Ishikawa (cell line): ENCODE data around the gene RNF39.

ENCODE experiments used
- CEBPB ChIP-seq: IDR thresholded peaks from 2 replicates; pipeline ENCODE4 v1.6.1; 2012
- CREB1 ChIP-seq: IDR thresholded peaks from 2 replicates; pipeline ENCODE4 v1.6.1; 2012; ENCODE audit warnings: low read depth
- EGR1 ChIP-seq: IDR thresholded peaks from 2 replicates; pipeline ENCODE4 v1.6.1; 2012
- EP300 ChIP-seq: IDR thresholded peaks from 2 replicates; pipeline ENCODE4 v1.6.1; 2012; ENCODE audit warnings: borderline replicate concordance
- FOXM1 ChIP-seq: IDR thresholded peaks from 2 replicates; pipeline ENCODE4 v1.6.1; 2012; ENCODE audit warnings: low read depth, borderline replicate concordance
- NFIC ChIP-seq: IDR thresholded peaks from 2 replicates; pipeline ENCODE4 v1.6.1; 2012
- RAD21 ChIP-seq: IDR thresholded peaks from 2 replicates; pipeline ENCODE4 v1.6.1; 2012; ENCODE audit warnings: low read depth
- TAF1 ChIP-seq: IDR thresholded peaks from 2 replicates; pipeline ENCODE4 v1.6.1; 2012; ENCODE audit warnings: low read depth, mild to moderate bottlenecking
- TCF12 ChIP-seq: IDR thresholded peaks from 2 replicates; pipeline ENCODE4 v1.6.1; 2012; ENCODE audit warnings: low read depth
- TEAD4 ChIP-seq: IDR thresholded peaks from 2 replicates; pipeline ENCODE4 v1.6.1; 2012
- YY1 ChIP-seq: IDR thresholded peaks from 2 replicates; pipeline ENCODE4 v1.6.1; 2012; ENCODE audit warnings: low read depth
- ZBTB7A ChIP-seq: IDR thresholded peaks from 2 replicates; pipeline ENCODE4 v1.6.1; 2012; ENCODE audit warnings: low read depth
- TF ChIP-seq, protein P1 (sequence below): IDR thresholded peaks from 2 replicates; pipeline ENCODE4 v1.6.1; 2012; ENCODE audit warnings: low read depth, mild to moderate bottlenecking
- TF ChIP-seq, protein P2 (sequence below): IDR thresholded peaks from 2 replicates; pipeline ENCODE4 v1.6.1; 2012
- TF ChIP-seq, protein P3 (sequence below): IDR thresholded peaks from 2 replicates; pipeline ENCODE4 v1.6.1; 2012

RNF39 gene

DNA sequence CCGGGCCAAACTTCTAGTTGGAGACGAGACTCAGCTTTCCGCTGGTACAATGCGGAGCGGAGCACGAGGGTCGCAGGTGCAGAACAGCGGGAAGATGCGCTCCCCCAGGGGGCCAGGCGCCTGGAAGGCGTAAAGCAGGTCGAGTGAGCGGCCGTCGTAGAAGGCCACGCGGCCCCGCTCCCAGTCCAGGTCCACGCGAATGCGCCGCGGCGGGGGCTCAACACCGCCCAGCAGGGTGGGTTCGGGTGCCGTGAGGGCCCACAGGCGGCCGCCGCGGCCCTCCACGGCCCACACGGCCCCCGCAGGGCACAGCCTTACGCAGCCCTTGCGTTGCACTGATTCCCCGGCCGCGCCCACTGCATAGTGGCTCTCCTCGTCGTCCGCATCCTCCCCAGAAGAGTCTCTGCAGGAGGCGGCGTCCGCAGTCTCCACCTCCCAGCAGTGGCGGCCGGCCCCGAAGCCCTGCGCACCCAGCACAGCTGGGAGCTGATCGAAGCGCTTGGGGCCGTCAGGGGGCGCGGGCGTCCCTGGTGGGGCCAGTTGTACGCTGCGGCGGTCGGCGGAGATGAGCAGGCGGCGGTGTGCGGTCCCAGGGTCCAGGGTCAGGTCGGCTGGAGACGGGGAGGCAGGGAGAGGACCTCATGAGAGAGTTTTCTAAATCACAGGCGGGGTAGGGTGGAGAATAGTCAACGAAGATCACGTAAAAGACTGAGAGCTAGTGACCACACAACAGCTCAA, 4.3 kb downstream of the RNF39 start:
- TF ChIP-seq RAD21 (no peak), YY1 (no peak), TEAD4 (no peak), CEBPB (no peak), EGR1 (no peak), ZBTB7A (no peak), CREB1 (no peak), TAF1 (no peak), FOXM1 (no peak), EP300 (no peak), TCF12 (no peak), NFIC (no peak)
- TF ChIP-seq, protein P1, sequence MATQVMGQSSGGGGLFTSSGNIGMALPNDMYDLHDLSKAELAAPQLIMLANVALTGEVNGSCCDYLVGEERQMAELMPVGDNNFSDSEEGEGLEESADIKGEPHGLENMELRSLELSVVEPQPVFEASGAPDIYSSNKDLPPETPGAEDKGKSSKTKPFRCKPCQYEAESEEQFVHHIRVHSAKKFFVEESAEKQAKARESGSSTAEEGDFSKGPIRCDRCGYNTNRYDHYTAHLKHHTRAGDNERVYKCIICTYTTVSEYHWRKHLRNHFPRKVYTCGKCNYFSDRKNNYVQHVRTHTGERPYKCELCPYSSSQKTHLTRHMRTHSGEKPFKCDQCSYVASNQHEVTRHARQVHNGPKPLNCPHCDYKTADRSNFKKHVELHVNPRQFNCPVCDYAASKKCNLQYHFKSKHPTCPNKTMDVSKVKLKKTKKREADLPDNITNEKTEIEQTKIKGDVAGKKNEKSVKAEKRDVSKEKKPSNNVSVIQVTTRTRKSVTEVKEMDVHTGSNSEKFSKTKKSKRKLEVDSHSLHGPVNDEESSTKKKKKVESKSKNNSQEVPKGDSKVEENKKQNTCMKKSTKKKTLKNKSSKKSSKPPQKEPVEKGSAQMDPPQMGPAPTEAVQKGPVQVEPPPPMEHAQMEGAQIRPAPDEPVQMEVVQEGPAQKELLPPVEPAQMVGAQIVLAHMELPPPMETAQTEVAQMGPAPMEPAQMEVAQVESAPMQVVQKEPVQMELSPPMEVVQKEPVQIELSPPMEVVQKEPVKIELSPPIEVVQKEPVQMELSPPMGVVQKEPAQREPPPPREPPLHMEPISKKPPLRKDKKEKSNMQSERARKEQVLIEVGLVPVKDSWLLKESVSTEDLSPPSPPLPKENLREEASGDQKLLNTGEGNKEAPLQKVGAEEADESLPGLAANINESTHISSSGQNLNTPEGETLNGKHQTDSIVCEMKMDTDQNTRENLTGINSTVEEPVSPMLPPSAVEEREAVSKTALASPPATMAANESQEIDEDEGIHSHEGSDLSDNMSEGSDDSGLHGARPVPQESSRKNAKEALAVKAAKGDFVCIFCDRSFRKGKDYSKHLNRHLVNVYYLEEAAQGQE, result no peak
- TF ChIP-seq, protein P2, sequence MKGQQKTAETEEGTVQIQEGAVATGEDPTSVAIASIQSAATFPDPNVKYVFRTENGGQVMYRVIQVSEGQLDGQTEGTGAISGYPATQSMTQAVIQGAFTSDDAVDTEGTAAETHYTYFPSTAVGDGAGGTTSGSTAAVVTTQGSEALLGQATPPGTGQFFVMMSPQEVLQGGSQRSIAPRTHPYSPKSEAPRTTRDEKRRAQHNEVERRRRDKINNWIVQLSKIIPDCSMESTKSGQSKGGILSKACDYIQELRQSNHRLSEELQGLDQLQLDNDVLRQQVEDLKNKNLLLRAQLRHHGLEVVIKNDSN, result no peak
- TF ChIP-seq, protein P3, sequence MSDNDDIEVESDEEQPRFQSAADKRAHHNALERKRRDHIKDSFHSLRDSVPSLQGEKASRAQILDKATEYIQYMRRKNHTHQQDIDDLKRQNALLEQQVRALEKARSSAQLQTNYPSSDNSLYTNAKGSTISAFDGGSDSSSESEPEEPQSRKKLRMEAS, result no peak

DNA sequence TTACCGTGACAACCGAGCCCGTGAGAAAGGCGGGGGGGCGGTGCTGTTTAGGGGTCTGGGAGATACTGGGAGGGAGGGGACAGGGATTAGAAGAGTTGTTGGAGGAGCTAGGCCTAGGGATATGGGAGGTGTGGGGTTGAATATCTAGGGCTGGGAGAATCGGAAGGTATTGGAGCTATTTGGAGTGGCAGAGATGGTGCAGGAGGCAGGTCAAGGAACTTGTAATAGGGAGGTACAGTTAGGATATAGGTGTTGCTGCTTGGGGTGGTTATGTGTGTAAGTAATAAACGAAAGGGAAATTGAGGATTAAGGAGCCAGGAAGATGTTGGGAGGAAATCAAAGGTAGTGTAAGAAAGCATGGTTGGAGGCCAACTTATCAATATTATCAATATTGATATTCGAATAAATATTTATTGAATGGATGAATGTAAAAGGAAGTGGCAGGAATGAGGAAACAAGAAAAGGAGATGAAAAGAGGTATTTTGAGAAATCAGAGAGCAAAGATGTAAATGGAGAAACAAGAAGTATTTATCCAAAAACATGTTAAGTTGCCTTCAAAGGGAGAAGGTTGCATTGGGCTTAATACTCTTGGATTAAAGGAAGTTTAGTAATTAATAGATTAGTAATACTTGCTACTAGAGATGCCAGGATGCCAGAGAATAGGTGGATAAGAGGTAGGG, 8.0 kb downstream of the RNF39 start:
- TF ChIP-seq FOXM1 (no peak), CEBPB (no peak), YY1 (no peak), EP300 (no peak), NFIC (no peak), RAD21 (no peak), CREB1 (no peak), EGR1 (no peak), TEAD4 (no peak), ZBTB7A (no peak), TAF1 (no peak), TCF12 (no peak)
- TF ChIP-seq, protein P2, result no peak
- TF ChIP-seq, protein P3, result no peak
- TF ChIP-seq, protein P1, result no peak

DNA sequence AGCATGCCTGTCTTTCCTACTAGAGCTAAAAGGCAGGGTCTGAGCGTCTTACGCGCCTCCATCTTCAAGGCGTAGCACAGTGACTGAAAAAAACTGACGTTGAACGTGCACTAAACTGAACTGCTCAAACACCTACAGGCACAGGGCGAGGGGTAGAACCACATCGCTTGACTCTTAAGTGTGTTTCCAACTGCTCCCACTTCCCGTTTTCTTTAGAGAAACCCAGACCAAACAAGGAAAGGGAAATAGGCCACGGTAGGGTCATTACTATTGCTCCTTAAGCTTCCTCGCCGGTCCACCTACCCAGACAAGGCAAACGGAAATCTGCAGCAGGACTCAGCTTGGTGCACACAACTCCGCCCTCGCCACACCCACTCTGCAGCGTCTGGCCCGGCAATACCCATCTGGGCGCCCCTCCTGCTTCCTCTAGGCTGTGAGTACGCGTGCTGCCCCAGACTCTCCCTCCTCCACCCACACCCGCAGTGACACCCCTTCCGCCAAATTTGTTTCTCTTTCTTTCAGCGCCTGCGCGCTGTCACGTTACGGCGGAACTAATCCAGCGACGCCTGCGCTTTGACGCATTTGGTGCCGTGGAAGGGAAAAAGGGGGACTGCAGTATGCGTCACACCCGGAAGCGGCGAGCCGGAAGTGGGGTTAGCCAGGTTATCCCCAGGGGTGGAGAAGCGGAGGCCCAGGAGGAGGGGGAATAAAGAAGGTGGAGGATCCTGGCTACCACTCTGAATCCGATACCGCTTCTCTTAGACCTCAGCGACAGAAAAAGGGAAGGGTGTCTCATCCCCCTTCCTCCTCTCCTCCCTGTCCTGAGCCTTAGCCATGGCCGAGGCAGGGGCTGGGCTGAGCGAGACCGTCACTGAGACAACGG, 8.8 kb downstream of the RNF39 start, which contains the start of gene PPP1R11:
Gene PPP1R11, plus strand, starts transcription at position 622 of the 883 bp plus-strand sequence. Its CDS starts 213 bp downstream, at position 835.
- TF ChIP-seq FOXM1 (no peak), TAF1 (peak; percentile 9; the same call in 1 of the 2 replicates), ZBTB7A (no peak), RAD21 (no peak), TCF12 (peak; percentile 34; the same call in 1 of the 2 replicates), EGR1 (peak; percentile 76), EP300 (peak; percentile 31; the same call in 1 of the 2 replicates), CREB1 (peak; percentile 86), CEBPB (no peak), TEAD4 (peak; percentile 5; the same call in 1 of the 2 replicates), YY1 (0 out of 2 replicates have a peak, but pooled peaks have one; percentile 37), NFIC (peak; percentile 65)
- TF ChIP-seq, protein P2, result 0 out of 2 replicates have a peak, but pooled peaks have one; percentile 20
- TF ChIP-seq, protein P3, result peak; percentile 89
- TF ChIP-seq, protein P1, result no peak
